Nephron (organoid): ENCODE measurements around the gene LRRC17.
"Not testable (repeated sequence)": the region's sequence is repeated elsewhere in the genome, so short reads cannot be mapped to it uniquely, and the experiment has no call there.

ENCODE experiments used
- H3K27ac Mint-ChIP-seq, 3 experiments: 2 replicates each; pipeline ENCODE4 v1.8.0; 2020; ENCODE audit warnings: mixed read lengths in 3 of 3, mild to moderate bottlenecking in 2 of 3, moderate library complexity in 1 of 3
- H3K27me3 Mint-ChIP-seq: 2 replicates; pipeline ENCODE4 v1.8.0; 2021; ENCODE audit warnings: low read depth, mild to moderate bottlenecking, moderate library complexity, mixed read lengths
- H3K36me3 Mint-ChIP-seq: 2 replicates; pipeline ENCODE4 v1.8.0; 2020; ENCODE audit warnings: low read depth, mixed read lengths
- H3K4me1 Mint-ChIP-seq: 2 replicates; pipeline ENCODE4 v1.8.0; 2020; ENCODE audit warnings: mixed read lengths
- H3K4me3 Mint-ChIP-seq, 3 experiments: 2 replicates each; pipeline ENCODE4 v1.8.0; 2020; ENCODE audit warnings: mild to moderate bottlenecking in 3 of 3, mixed read lengths in 3 of 3, moderate library complexity in 2 of 3
- H3K9me3 Mint-ChIP-seq: 2 replicates; pipeline ENCODE4 v1.8.0; 2020; ENCODE audit warnings: mixed read lengths
- CTCF ChIP-seq, 3 experiments: fragments of 200-600 bp; sonication (generic); IDR thresholded peaks; one replicate each; pipeline ENCODE4 v1.5.0; 2021; ENCODE audit warnings: antibody characterized with exemption in 3 of 3; ENCODE audit not compliant: unreplicated experiment in 3 of 3

Gene LRRC17

GRCh38 chr7:102953406-102953805 lies 40.6 kb downstream of the LRRC17 start:
- Mint-ChIP-seq H3K27me3 (no peaks in the 10 kb centered on the region), H3K27ac (no peak overlapping the region), H3K9me3 (peaks cover 50% of the 10 kb centered on the region), H3K4me3 (no peak overlapping the region), H3K36me3 (peaks cover 54% of the 10 kb centered on the region), H3K4me1 (no peaks in the 10 kb centered on the region)
- TF ChIP-seq CTCF (IDR thresholded peaks at IDR 0.05; ENCODE audit: unreplicated experiment in 3 of 3): no peak

- H3K4me1 Mint-ChIP-seq, H3K27me3 Mint-ChIP-seq, H3K4me3 Mint-ChIP-seq, H3K27ac Mint-ChIP-seq: not testable (repeated sequence)
- H3K9me3 Mint-ChIP-seq: peaks cover 53% of the 10 kb centered on the region
- H3K36me3 Mint-ChIP-seq: peaks cover 54% of the 10 kb centered on the region
Measured at GRCh38 chr7:102954359-102954758, 41.6 kb downstream of the LRRC17 start.

- not testable (repeated sequence) for H3K27ac Mint-ChIP-seq, H3K4me1 Mint-ChIP-seq, H3K4me3 Mint-ChIP-seq, H3K27me3 Mint-ChIP-seq
- Mint-ChIP-seq H3K9me3 (peaks cover 54% of the 10 kb centered on the region), H3K36me3 (peaks cover 36% of the 10 kb centered on the region)
Measured at GRCh38 chr7:102958004-102958403, 45.2 kb downstream of the LRRC17 start.

- peaks cover 19% of the 10 kb centered on the region for H3K9me3 Mint-ChIP-seq
- H3K27me3 Mint-ChIP-seq, H3K27ac Mint-ChIP-seq, H3K4me1 Mint-ChIP-seq, H3K4me3 Mint-ChIP-seq, H3K36me3 Mint-ChIP-seq: not testable (repeated sequence)
Measured at GRCh38 chr7:102961993-102962392, 49.2 kb downstream of the LRRC17 start.

- Mint-ChIP-seq H3K27me3 (no peaks in the 10 kb centered on the region), H3K4me1 (no peaks in the 10 kb centered on the region), H3K36me3 (no peaks in the 10 kb centered on the region), H3K4me3 (no peak overlapping the region), H3K27ac (no peak overlapping the region), H3K9me3 (peaks cover 4% of the 10 kb centered on the region)
- no peak for TF ChIP-seq CTCF (IDR thresholded peaks at IDR 0.05; ENCODE audit: unreplicated experiment in 3 of 3)
Measured at GRCh38 chr7:102966465-102966864, 53.7 kb downstream of the LRRC17 start.

GRCh38 chr7:102967798-102968197 lies 55.0 kb downstream of the LRRC17 start:
- Mint-ChIP-seq H3K4me1 (no peaks in the 10 kb centered on the region), H3K27me3 (no peaks in the 10 kb centered on the region), H3K9me3 (peaks cover 2% of the 10 kb centered on the region), H3K27ac (no peak overlapping the region), H3K36me3 (no peaks in the 10 kb centered on the region), H3K4me3 (no peak overlapping the region)
- TF ChIP-seq CTCF (IDR thresholded peaks at IDR 0.05; ENCODE audit: unreplicated experiment in 3 of 3): no peak

- peaks cover 13% of the 10 kb centered on the region for H3K9me3 Mint-ChIP-seq
- no peak overlapping the region for H3K4me3 Mint-ChIP-seq
- no peak for TF ChIP-seq CTCF (IDR thresholded peaks at IDR 0.05; ENCODE audit: unreplicated experiment in 3 of 3)
- no peaks in the 10 kb centered on the region for H3K4me1 Mint-ChIP-seq
- H3K27me3 Mint-ChIP-seq: peaks cover 5% of the 10 kb centered on the region
- H3K36me3 Mint-ChIP-seq: peaks cover 14% of the 10 kb centered on the region
- H3K27ac Mint-ChIP-seq: no peak overlapping the region
Measured at GRCh38 chr7:102973096-102973802, 60.4 kb downstream of the LRRC17 start.
